ENCODE data around the gene ABCC1.

Gene ABCC1

GRCh38 chr16:15946257-15947044 lies 3.0 kb upstream of the ABCC1 start:
- POLR2A ChIA-PET, result interaction anchor here (0.6 kb wide), 1 partner anchor 44 kb away, joined by 3 read pairs; no protein-coding TSS in a partner anchor

GRCh38 chr16:15947983-15948509 lies 1.4 kb upstream of the ABCC1 start:
- CTCF ChIA-PET, result no interaction called here
- DNase-seq (ENCODE audit: extremely low spot score), result no peak
- POLR2A ChIA-PET, result no interaction called here
- no peak for TF ChIP-seq TARDBP (IDR thresholded peaks at IDR 0.05)
- no peak for TF ChIP-seq ARNT (IDR thresholded peaks at IDR 0.05)
- TF ChIP-seq HDGF (IDR thresholded peaks at IDR 0.05; ENCODE audit: borderline replicate concordance), result no peak
- TF ChIP-seq PKNOX1 (IDR thresholded peaks at IDR 0.05), result no peak
- no peak for TF ChIP-seq FOXK2 (IDR thresholded peaks at IDR 0.05)
- TF ChIP-seq NFRKB (IDR thresholded peaks at IDR 0.05), result no peak
- TF ChIP-seq FOXM1 (IDR thresholded peaks at IDR 0.05; ENCODE audit: borderline replicate concordance), result no peak
- TF ChIP-seq ZNF384 (IDR thresholded peaks at IDR 0.05), result no peak
- no peak for TF ChIP-seq SUZ12 (IDR thresholded peaks at IDR 0.05)
- TF ChIP-seq ELF4 (IDR thresholded peaks at IDR 0.05), result no peak
- no peak for TF ChIP-seq FOXA1 (IDR thresholded peaks at IDR 0.05)
- TF ChIP-seq CTBP1 (IDR thresholded peaks at IDR 0.05; ENCODE audit: borderline replicate concordance), result no peak
- TF ChIP-seq LEF1 (IDR thresholded peaks at IDR 0.05; ENCODE audit: borderline replicate concordance), result no peak

More at GRCh38 chr16:15946257-15947044, 3.0 kb upstream of the ABCC1 start:
- TF ChIP-seq L3MBTL2 (conservative IDR thresholded peaks at IDR 0.05) (no peak), SP1 (IDR thresholded peaks at IDR 0.05) (no peak)
- DNase-seq (ENCODE audit: extremely low spot score), result no peak
- CTCF ChIA-PET, result no interaction called here

GRCh38 chr16:15948532-15949209 lies 745 bp upstream of the ABCC1 start:
- no peak for TF ChIP-seq BHLHE40 (IDR thresholded peaks at IDR 0.05; ENCODE audit: borderline replicate concordance)
- no peak for TF ChIP-seq NFRKB (IDR thresholded peaks at IDR 0.05)
- no peak for TF ChIP-seq FOXK2 (IDR thresholded peaks at IDR 0.05)
- TF ChIP-seq TARDBP (IDR thresholded peaks at IDR 0.05), result no peak
- TF ChIP-seq ARNT (IDR thresholded peaks at IDR 0.05), result no peak
- TF ChIP-seq LEF1 (IDR thresholded peaks at IDR 0.05; ENCODE audit: borderline replicate concordance), result no peak
- TF ChIP-seq HDGF (IDR thresholded peaks at IDR 0.05; ENCODE audit: borderline replicate concordance), result no peak
- TF ChIP-seq PKNOX1 (IDR thresholded peaks at IDR 0.05), result no peak
- no peak for TF ChIP-seq CTBP1 (IDR thresholded peaks at IDR 0.05; ENCODE audit: borderline replicate concordance)
- TF ChIP-seq FOXA1 (IDR thresholded peaks at IDR 0.05), result no peak
- TF ChIP-seq L3MBTL2 (conservative IDR thresholded peaks at IDR 0.05), result no peak
- no peak for TF ChIP-seq ZNF384 (IDR thresholded peaks at IDR 0.05)
- no peak for TF ChIP-seq SUZ12 (IDR thresholded peaks at IDR 0.05)
- TF ChIP-seq FOXM1 (IDR thresholded peaks at IDR 0.05; ENCODE audit: borderline replicate concordance), result no peak
- TF ChIP-seq SP1 (IDR thresholded peaks at IDR 0.05), result no peak
- TF ChIP-seq ELF4 (IDR thresholded peaks at IDR 0.05), result no peak
- CTCF ChIA-PET, result no interaction called here
- DNase-seq (ENCODE audit: extremely low spot score), result no peak
- POLR2A ChIA-PET, result no interaction called here

GRCh38 chr16:15950161-15950854 lies 892 bp downstream of the ABCC1 start:
- CTCF ChIA-PET, result no interaction called here
- TF ChIP-seq L3MBTL2 (conservative IDR thresholded peaks at IDR 0.05) (0 out of 2 replicates have a peak, but pooled peaks have one; percentile 33), TARDBP (IDR thresholded peaks at IDR 0.05) (no peak)
- peak; percentile 37 for DNase-seq (ENCODE audit: extremely low spot score)
- POLR2A ChIA-PET, result interaction anchor here (1.3 to 1.5 kb wide), 2 partner anchors 10 to 62 kb away, joined by 4 to 6 read pairs; partner anchors contain the start of gene CEP20

- no peak for DNase-seq (ENCODE audit: extremely low spot score)
- TF ChIP-seq FOXM1 (IDR thresholded peaks at IDR 0.05; ENCODE audit: borderline replicate concordance) (no peak), SUZ12 (IDR thresholded peaks at IDR 0.05) (no peak), FOXA1 (IDR thresholded peaks at IDR 0.05) (no peak), BHLHE40 (IDR thresholded peaks at IDR 0.05; ENCODE audit: borderline replicate concordance) (no peak), NFRKB (IDR thresholded peaks at IDR 0.05) (no peak), CTBP1 (IDR thresholded peaks at IDR 0.05; ENCODE audit: borderline replicate concordance) (no peak), SP1 (IDR thresholded peaks at IDR 0.05) (no peak), TARDBP (IDR thresholded peaks at IDR 0.05) (no peak), L3MBTL2 (conservative IDR thresholded peaks at IDR 0.05) (no peak), ZNF384 (IDR thresholded peaks at IDR 0.05) (no peak), ELF4 (IDR thresholded peaks at IDR 0.05) (no peak), FOXK2 (IDR thresholded peaks at IDR 0.05) (no peak), ARNT (IDR thresholded peaks at IDR 0.05) (no peak)
- ChIA-PET CTCF (no interaction called here), POLR2A (interaction anchor here (1.3 to 1.5 kb wide), 2 partner anchors 9 to 63 kb away, joined by 4 to 6 read pairs; partner anchors contain the start of gene CEP20)
Observed at GRCh38 chr16:15950869-15951268, 1.5 kb downstream of the ABCC1 start.

- POLR2A ChIA-PET, result no interaction called here
Observed at GRCh38 chr16:15951852-15952251, 2.4 kb downstream of the ABCC1 start.

More at GRCh38 chr16:15951852-15952251, 2.4 kb downstream of the ABCC1 start:
- no peak for TF ChIP-seq CTBP1 (IDR thresholded peaks at IDR 0.05; ENCODE audit: borderline replicate concordance)
- no peak for TF ChIP-seq BHLHE40 (IDR thresholded peaks at IDR 0.05; ENCODE audit: borderline replicate concordance)
- TF ChIP-seq LEF1 (IDR thresholded peaks at IDR 0.05; ENCODE audit: borderline replicate concordance), result no peak
- no peak for TF ChIP-seq FOXA1 (IDR thresholded peaks at IDR 0.05)
- no peak for TF ChIP-seq L3MBTL2 (conservative IDR thresholded peaks at IDR 0.05)
- TF ChIP-seq SP1 (IDR thresholded peaks at IDR 0.05), result no peak
- no peak for TF ChIP-seq ZNF384 (IDR thresholded peaks at IDR 0.05)
- TF ChIP-seq SUZ12 (IDR thresholded peaks at IDR 0.05), result no peak
- no peak for TF ChIP-seq FOXK2 (IDR thresholded peaks at IDR 0.05)
- TF ChIP-seq FOXM1 (IDR thresholded peaks at IDR 0.05; ENCODE audit: borderline replicate concordance), result no peak
- TF ChIP-seq ARNT (IDR thresholded peaks at IDR 0.05), result no peak
- TF ChIP-seq ELF4 (IDR thresholded peaks at IDR 0.05), result no peak
- TF ChIP-seq TARDBP (IDR thresholded peaks at IDR 0.05), result no peak
- CTCF ChIA-PET, result no interaction called here
- no peak for DNase-seq (ENCODE audit: extremely low spot score)

Measured in HEK293T (cell line).